GM12878 (cell line): ENCODE measurements around the gene PHYKPL. TPM values are rescaled to one million over a fixed set of nuclear protein-coding genes. Genes with fewer than 3 reads are reported as not detected.

Experiments
- polyA plus RNA-seq, 11 experiments: library from polyadenylated mRNA; depleted of rRNA in 4 of 11; unstranded in 6 of 11; stranded (reverse) in 5 of 11; fragments of >200 nt; fragmentation: Nextera tagmentation in 4 of 11; fragmentation: Illumina TruSeq in 1 of 11; extraction: Ambion mirVana in 4 of 11; extraction: Trizol in 1 of 11; gene quantifications; 1 replicate in 1 of 11; 2 replicates in 10 of 11; pipeline versions ENCODE4 v1.2.1 to v1.2.3, GENCODE V29; 2011 to 2016; ENCODE audit warnings: inconsistent platforms in 2 of 11, missing spikeins in 2 of 11, low read depth in 1 of 11
- total RNA-seq, 4 experiments: library from RNA; depleted of rRNA in 3 of 4; stranded (reverse); fragments of >200 nt in 3 of 4; fragmentation: Illumina TruSeq in 1 of 4; extraction: Trizol in 1 of 4; gene quantifications; 2 replicates each; pipeline versions ENCODE4 v1.2.1 to v1.2.3, GENCODE V29; 2013 to 2021

The PHYKPL gene
- total and polyA plus RNA-seq, 10 of the 15 experiments (the other 5 are each of a cell fraction or from before 2014, with no cell fraction given) = 4.5 to 53.9 (median 25.6) TPM

Other genes starting within 250 kb of the PHYKPL start
- gene PROP1, start 236.6 kb downstream of the PHYKPL start, total RNA-seq (2014; rRNA removed) = not detected in 2 replicates
- gene PROP1, start 236.6 kb downstream of the PHYKPL start, total RNA-seq (2014; rRNA removed; fragmentation: Illumina TruSeq; extraction: Trizol) = not detected in 2 replicates
- not detected in 2 replicates for gene PROP1, start 236.6 kb downstream of the PHYKPL start, total RNA-seq (2021)
- gene PROP1, start 236.6 kb downstream of the PHYKPL start, polyA plus RNA-seq (2011; rRNA removed) = not detected in 2 replicates
- gene PROP1, start 236.6 kb downstream of the PHYKPL start, polyA plus RNA-seq (2014; fragmentation: Illumina TruSeq; extraction: Trizol) = not detected in 2 replicates
- gene PROP1, start 236.6 kb downstream of the PHYKPL start, polyA plus RNA-seq (2014; fragmentation: Nextera tagmentation; extraction: Ambion mirVana) = not detected
- gene PROP1, start 236.6 kb downstream of the PHYKPL start, polyA plus RNA-seq (2014; rRNA removed) = not detected in 2 replicates
- not detected for gene PROP1, start 236.6 kb downstream of the PHYKPL start, polyA plus RNA-seq (2016; fragmentation: Nextera tagmentation; extraction: Ambion mirVana)
- gene N4BP3, start 119.3 kb downstream of the PHYKPL start, total RNA-seq (2014; rRNA removed) = 10.0 and 10.2 TPM in 2 replicates
- 3.9 and 4.0 TPM in 2 replicates for gene N4BP3, start 119.3 kb downstream of the PHYKPL start, total RNA-seq (2014; rRNA removed; fragmentation: Illumina TruSeq; extraction: Trizol)
- gene N4BP3, start 119.3 kb downstream of the PHYKPL start, total RNA-seq (2021) = 11.4 and 13.0 TPM in 2 replicates
- 4.6 and 8.3 TPM in 2 replicates for gene N4BP3, start 119.3 kb downstream of the PHYKPL start, polyA plus RNA-seq (2011; rRNA removed)
- 1.3 and 2.5 TPM in 2 replicates for gene N4BP3, start 119.3 kb downstream of the PHYKPL start, polyA plus RNA-seq (2014; fragmentation: Illumina TruSeq; extraction: Trizol)
- under 1 TPM; 0.06 to 0.27 TPM for gene N4BP3, start 119.3 kb downstream of the PHYKPL start, polyA plus RNA-seq (2014; fragmentation: Nextera tagmentation; extraction: Ambion mirVana)
- gene N4BP3, start 119.3 kb downstream of the PHYKPL start, polyA plus RNA-seq (2014; rRNA removed) = 9.3 and 10.3 TPM in 2 replicates
- gene N4BP3, start 119.3 kb downstream of the PHYKPL start, polyA plus RNA-seq (2016; fragmentation: Nextera tagmentation; extraction: Ambion mirVana) = 1 to 10 TPM; 3.7 to 4.6 TPM
- gene RMND5B, start 101.8 kb downstream of the PHYKPL start, total RNA-seq (2014; rRNA removed) = 25.8 and 27.6 TPM in 2 replicates
- 16.7 and 16.8 TPM in 2 replicates for gene RMND5B, start 101.8 kb downstream of the PHYKPL start, total RNA-seq (2014; rRNA removed; fragmentation: Illumina TruSeq; extraction: Trizol)
- gene RMND5B, start 101.8 kb downstream of the PHYKPL start, total RNA-seq (2021) = 37.5 and 39.6 TPM in 2 replicates
- 20.0 and 34.3 TPM in 2 replicates for gene RMND5B, start 101.8 kb downstream of the PHYKPL start, polyA plus RNA-seq (2011; rRNA removed)
- gene RMND5B, start 101.8 kb downstream of the PHYKPL start, polyA plus RNA-seq (2014; fragmentation: Illumina TruSeq; extraction: Trizol) = 11.2 and 19.0 TPM in 2 replicates
- 1 to 10 TPM; 1.6 to 4.0 TPM for gene RMND5B, start 101.8 kb downstream of the PHYKPL start, polyA plus RNA-seq (2014; fragmentation: Nextera tagmentation; extraction: Ambion mirVana)
- 36.2 and 39.5 TPM in 2 replicates for gene RMND5B, start 101.8 kb downstream of the PHYKPL start, polyA plus RNA-seq (2014; rRNA removed)
- 10 to 100 TPM; 50.4 to 50.7 TPM for gene RMND5B, start 101.8 kb downstream of the PHYKPL start, polyA plus RNA-seq (2016; fragmentation: Nextera tagmentation; extraction: Ambion mirVana)
- 284 and 305 TPM in 2 replicates for gene NHP2, start 78.9 kb downstream of the PHYKPL start, total RNA-seq (2014; rRNA removed)
- gene NHP2, start 78.9 kb downstream of the PHYKPL start, total RNA-seq (2014; rRNA removed; fragmentation: Illumina TruSeq; extraction: Trizol) = 132 and 163 TPM in 2 replicates
- 233 TPM in 2 replicates for gene NHP2, start 78.9 kb downstream of the PHYKPL start, total RNA-seq (2021)
- gene NHP2, start 78.9 kb downstream of the PHYKPL start, polyA plus RNA-seq (2011; rRNA removed) = 112 and 130 TPM in 2 replicates
- gene NHP2, start 78.9 kb downstream of the PHYKPL start, polyA plus RNA-seq (2014; fragmentation: Illumina TruSeq; extraction: Trizol) = 46.4 and 97.3 TPM in 2 replicates
- 100 to 1,000 TPM in 1 of 2 experiments, 10 to 100 TPM in 1; 39.2 to 127 TPM for gene NHP2, start 78.9 kb downstream of the PHYKPL start, polyA plus RNA-seq (2014; fragmentation: Nextera tagmentation; extraction: Ambion mirVana)
- gene NHP2, start 78.9 kb downstream of the PHYKPL start, polyA plus RNA-seq (2014; rRNA removed) = 277 and 301 TPM in 2 replicates
- gene NHP2, start 78.9 kb downstream of the PHYKPL start, polyA plus RNA-seq (2016; fragmentation: Nextera tagmentation; extraction: Ambion mirVana) = 100 to 1,000 TPM; 485 to 513 TPM
- gene GMCL2, start 45.4 kb downstream of the PHYKPL start, total RNA-seq (2014; rRNA removed) = not detected in 2 replicates
- not detected in 2 replicates for gene GMCL2, start 45.4 kb downstream of the PHYKPL start, total RNA-seq (2014; rRNA removed; fragmentation: Illumina TruSeq; extraction: Trizol)
- not detected in 2 replicates for gene GMCL2, start 45.4 kb downstream of the PHYKPL start, total RNA-seq (2021)
- gene GMCL2, start 45.4 kb downstream of the PHYKPL start, polyA plus RNA-seq (2011; rRNA removed) = 0.04 TPM in 1 of 2 replicates, not detected in the other
- gene GMCL2, start 45.4 kb downstream of the PHYKPL start, polyA plus RNA-seq (2014; fragmentation: Illumina TruSeq; extraction: Trizol) = not detected in 2 replicates
- gene GMCL2, start 45.4 kb downstream of the PHYKPL start, polyA plus RNA-seq (2014; fragmentation: Nextera tagmentation; extraction: Ambion mirVana) = not detected
- gene GMCL2, start 45.4 kb downstream of the PHYKPL start, polyA plus RNA-seq (2014; rRNA removed) = not detected in 2 replicates
- gene GMCL2, start 45.4 kb downstream of the PHYKPL start, polyA plus RNA-seq (2016; fragmentation: Nextera tagmentation; extraction: Ambion mirVana) = under 1 TPM in 1 of 2 experiments, not detected in 1; 0.07 TPM
- 120 and 134 TPM in 2 replicates for gene HNRNPAB, start 28.3 kb downstream of the PHYKPL start, total RNA-seq (2014; rRNA removed)
- gene HNRNPAB, start 28.3 kb downstream of the PHYKPL start, total RNA-seq (2014; rRNA removed; fragmentation: Illumina TruSeq; extraction: Trizol) = 167 and 175 TPM in 2 replicates
- 311 and 330 TPM in 2 replicates for gene HNRNPAB, start 28.3 kb downstream of the PHYKPL start, total RNA-seq (2021)
- 193 and 198 TPM in 2 replicates for gene HNRNPAB, start 28.3 kb downstream of the PHYKPL start, polyA plus RNA-seq (2011; rRNA removed)
- gene HNRNPAB, start 28.3 kb downstream of the PHYKPL start, polyA plus RNA-seq (2014; fragmentation: Illumina TruSeq; extraction: Trizol) = 262 and 268 TPM in 2 replicates
- gene HNRNPAB, start 28.3 kb downstream of the PHYKPL start, polyA plus RNA-seq (2014; fragmentation: Nextera tagmentation; extraction: Ambion mirVana) = 10 to 100 TPM; 42.3 to 77.6 TPM
- 299 and 332 TPM in 2 replicates for gene HNRNPAB, start 28.3 kb downstream of the PHYKPL start, polyA plus RNA-seq (2014; rRNA removed)
- gene HNRNPAB, start 28.3 kb downstream of the PHYKPL start, polyA plus RNA-seq (2016; fragmentation: Nextera tagmentation; extraction: Ambion mirVana) = 100 to 1,000 TPM; 269 to 302 TPM